ENCODE measurements around the gene GRIP2.
A peak's percentile ranks its signal among the peaks of the same experiment; 100 is the strongest.

GRIP2 gene

GRCh38 chr3:14539742-14540491 lies at the start of gene GRIP2:
TSS of gene GRIP2 (minus strand) at chr3:14540342. CDS start at chr3:14540308, 34 bp downstream.
- FAIRE-seq (no peak), DNase-seq (ENCODE audit: insufficient read length, low spot score) (no peak)
- no peak for TF ChIP-seq POLR2A (IDR thresholded peaks at IDR 0.05; ENCODE audit: low read depth, low read length)

- no peak for TF ChIP-seq POLR2A (IDR thresholded peaks at IDR 0.05; ENCODE audit: low read depth, low read length)
- FAIRE-seq (no peak), DNase-seq (ENCODE audit: insufficient read length, low spot score) (no peak)
Observed at GRCh38 chr3:14588425-14589112, 48.4 kb upstream of the GRIP2 start.

GRCh38 chr3:14587740-14588360 lies 47.7 kb upstream of the GRIP2 start:
- FAIRE-seq: peak; percentile 57
- DNase-seq (ENCODE audit: insufficient read length, low spot score): peak; percentile 91
- TF ChIP-seq POLR2A (IDR thresholded peaks at IDR 0.05; ENCODE audit: low read depth, low read length): no peak

GRCh38 chr3:14586611-14587010 lies 46.5 kb upstream of the GRIP2 start:
- TF ChIP-seq POLR2A (IDR thresholded peaks at IDR 0.05; ENCODE audit: low read depth, low read length): no peak
- no peak for DNase-seq (ENCODE audit: insufficient read length, low spot score)
- FAIRE-seq: no peak

GRCh38 chr3:14583548-14584091 lies 43.5 kb upstream of the GRIP2 start:
- no peak for TF ChIP-seq POLR2A (IDR thresholded peaks at IDR 0.05; ENCODE audit: low read depth, low read length)
- FAIRE-seq (no peak), DNase-seq (ENCODE audit: insufficient read length, low spot score) (no peak)

- DNase-seq (ENCODE audit: insufficient read length, low spot score): no peak
- TF ChIP-seq POLR2A (IDR thresholded peaks at IDR 0.05; ENCODE audit: low read depth, low read length): no peak
- FAIRE-seq: no peak
Observed at GRCh38 chr3:14582045-14582410, 41.9 kb upstream of the GRIP2 start.

GRCh38 chr3:14581334-14582044 lies 41.3 kb upstream of the GRIP2 start:
- FAIRE-seq (no peak), DNase-seq (ENCODE audit: insufficient read length, low spot score) (no peak)
- no peak for TF ChIP-seq POLR2A (IDR thresholded peaks at IDR 0.05; ENCODE audit: low read depth, low read length)

GRCh38 chr3:14577897-14578296 lies 37.8 kb upstream of the GRIP2 start:
- no peak for DNase-seq (ENCODE audit: insufficient read length, low spot score)
- no peak for FAIRE-seq
- no peak for TF ChIP-seq POLR2A (IDR thresholded peaks at IDR 0.05; ENCODE audit: low read depth, low read length)

- no peak for DNase-seq (ENCODE audit: insufficient read length, low spot score)
- TF ChIP-seq POLR2A (IDR thresholded peaks at IDR 0.05; ENCODE audit: low read depth, low read length): no peak
- no peak for FAIRE-seq
Observed at GRCh38 chr3:14576163-14576562, 36.0 kb upstream of the GRIP2 start.

- no peak for FAIRE-seq
- no peak for DNase-seq (ENCODE audit: insufficient read length, low spot score)
- no peak for TF ChIP-seq POLR2A (IDR thresholded peaks at IDR 0.05; ENCODE audit: low read depth, low read length)
Observed at GRCh38 chr3:14574183-14574582, 34.0 kb upstream of the GRIP2 start.

- DNase-seq (ENCODE audit: insufficient read length, low spot score) (no peak), FAIRE-seq (no peak)
- no peak for TF ChIP-seq POLR2A (IDR thresholded peaks at IDR 0.05; ENCODE audit: low read depth, low read length)
Observed at GRCh38 chr3:14573706-14574105, 33.6 kb upstream of the GRIP2 start.

- TF ChIP-seq POLR2A (IDR thresholded peaks at IDR 0.05; ENCODE audit: low read depth, low read length): no peak
- DNase-seq (ENCODE audit: insufficient read length, low spot score) (no peak), FAIRE-seq (no peak)
Observed at GRCh38 chr3:14570864-14571263, 30.7 kb upstream of the GRIP2 start.

GRCh38 chr3:14570089-14570488 lies 29.9 kb upstream of the GRIP2 start:
- DNase-seq (ENCODE audit: insufficient read length, low spot score): no peak
- no peak for FAIRE-seq
- no peak for TF ChIP-seq POLR2A (IDR thresholded peaks at IDR 0.05; ENCODE audit: low read depth, low read length)

Measured in H54 (cell line).